ENCODE data around the gene GIPR.

DNA sequence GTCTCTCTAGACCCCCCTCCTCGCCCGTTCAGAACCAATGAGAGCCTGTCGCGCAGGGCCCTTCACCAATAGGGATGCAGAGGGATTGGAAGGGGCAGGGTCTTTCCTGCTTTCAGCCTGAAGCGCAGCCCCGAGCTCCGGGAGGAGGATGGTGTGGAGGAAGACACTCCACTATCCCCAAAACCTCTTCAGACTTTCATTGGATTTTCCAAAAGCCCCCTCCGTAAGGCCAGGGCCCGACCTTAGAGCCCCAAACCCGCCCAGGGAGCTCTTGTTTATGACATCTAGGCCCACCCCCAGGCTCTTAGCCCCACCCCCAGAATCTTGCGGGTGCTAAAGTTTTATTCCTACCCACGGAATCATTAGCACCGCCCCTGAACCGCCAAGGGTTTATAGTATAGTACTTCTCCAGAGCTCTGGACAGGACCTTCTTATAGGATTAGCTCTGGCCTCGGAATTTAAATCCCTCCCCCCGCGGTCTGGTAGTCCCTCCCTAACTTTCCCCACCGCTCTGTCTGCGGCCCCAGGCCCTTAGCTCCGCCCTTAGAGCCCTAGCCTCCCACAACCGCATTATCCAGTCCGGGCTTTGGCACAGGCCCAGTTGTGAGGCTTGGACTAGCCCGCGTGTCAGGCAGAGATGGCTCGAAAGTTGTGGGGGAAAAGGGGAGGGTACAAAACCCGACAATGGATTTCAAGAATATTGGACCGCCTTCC, 22.2 kb upstream of the GIPR start:
- TF ChIP-seq, protein P1, sequence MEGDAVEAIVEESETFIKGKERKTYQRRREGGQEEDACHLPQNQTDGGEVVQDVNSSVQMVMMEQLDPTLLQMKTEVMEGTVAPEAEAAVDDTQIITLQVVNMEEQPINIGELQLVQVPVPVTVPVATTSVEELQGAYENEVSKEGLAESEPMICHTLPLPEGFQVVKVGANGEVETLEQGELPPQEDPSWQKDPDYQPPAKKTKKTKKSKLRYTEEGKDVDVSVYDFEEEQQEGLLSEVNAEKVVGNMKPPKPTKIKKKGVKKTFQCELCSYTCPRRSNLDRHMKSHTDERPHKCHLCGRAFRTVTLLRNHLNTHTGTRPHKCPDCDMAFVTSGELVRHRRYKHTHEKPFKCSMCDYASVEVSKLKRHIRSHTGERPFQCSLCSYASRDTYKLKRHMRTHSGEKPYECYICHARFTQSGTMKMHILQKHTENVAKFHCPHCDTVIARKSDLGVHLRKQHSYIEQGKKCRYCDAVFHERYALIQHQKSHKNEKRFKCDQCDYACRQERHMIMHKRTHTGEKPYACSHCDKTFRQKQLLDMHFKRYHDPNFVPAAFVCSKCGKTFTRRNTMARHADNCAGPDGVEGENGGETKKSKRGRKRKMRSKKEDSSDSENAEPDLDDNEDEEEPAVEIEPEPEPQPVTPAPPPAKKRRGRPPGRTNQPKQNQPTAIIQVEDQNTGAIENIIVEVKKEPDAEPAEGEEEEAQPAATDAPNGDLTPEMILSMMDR (IDR thresholded peaks at IDR 0.05), result no peak
- TF ChIP-seq POLR2A (IDR thresholded peaks at IDR 0.05), result peak in 1 of 2 donors; percentile 11

All from heart left ventricle (tissue), 13 donors.